HTR-8/SVneo (cell line): ENCODE measurements around the gene ADM.

Experiments used
- DNase-seq: peaks from one replicate; pipeline ENCODE4 v3.0.0; 2011; ENCODE audit warnings: low spot score, mixed read lengths; ENCODE audit not compliant: insufficient read length
- FAIRE-seq: peaks from 2 replicates; lab custom pipeline; 2011; peaks lifted over from hg19 to GRCh38; lab: Jason Lieb, UNC

ADM gene

GRCh38 chr11:10325277-10326011, 20.6 kb downstream of the ADM start:
- no peak for FAIRE-seq
- DNase-seq = no peak

GRCh38 chr11:10326012-10326964, 21.4 kb downstream of the ADM start:
- FAIRE-seq (no peak), DNase-seq (no peak)

- DNase-seq = no peak
- no peak for FAIRE-seq
These were observed 22.4 kb downstream of the ADM start for GRCh38 chr11:10327254-10327653.

- no peak for DNase-seq
- FAIRE-seq = peak; percentile 48
These were observed 23.6 kb downstream of the ADM start for GRCh38 chr11:10328314-10329098.

- DNase-seq (no peak), FAIRE-seq (no peak)
These were observed 24.5 kb downstream of the ADM start for GRCh38 chr11:10329356-10329755.

GRCh38 chr11:10329935-10330334, 25.1 kb downstream of the ADM start:
- DNase-seq (no peak), FAIRE-seq (peak; percentile 13)

GRCh38 chr11:10331548-10332289, 26.8 kb downstream of the ADM start:
- no peak for DNase-seq
- FAIRE-seq = no peak

GRCh38 chr11:10333490-10333889, 28.6 kb downstream of the ADM start:
- DNase-seq = no peak
- no peak for FAIRE-seq

- no peak for DNase-seq
- no peak for FAIRE-seq
These were observed 33.4 kb downstream of the ADM start for GRCh38 chr11:10338287-10338686.

GRCh38 chr11:10348650-10349280, 43.9 kb downstream of the ADM start:
- FAIRE-seq = no peak
- DNase-seq = no peak

GRCh38 chr11:10349281-10349665, 44.4 kb downstream of the ADM start:
- no peak for DNase-seq
- FAIRE-seq = no peak

GRCh38 chr11:10349806-10350205, 44.9 kb downstream of the ADM start:
- DNase-seq = no peak

GRCh38 chr11:10350334-10350733, 45.5 kb downstream of the ADM start:
- no peak for DNase-seq
- FAIRE-seq = peak; percentile 38

More at GRCh38 chr11:10349806-10350205, 44.9 kb downstream of the ADM start:
- FAIRE-seq = no peak

- DNase-seq = no peak
- no peak for FAIRE-seq
These were observed 46.5 kb downstream of the ADM start for GRCh38 chr11:10351435-10351764.

- FAIRE-seq (peak; percentile 20), DNase-seq (peak; percentile 51)
These were observed 47.1 kb downstream of the ADM start for GRCh38 chr11:10351765-10352641.

GRCh38 chr11:10352921-10353550, 48.2 kb downstream of the ADM start:
- FAIRE-seq (no peak), DNase-seq (no peak)

- FAIRE-seq (no peak), DNase-seq (no peak)
These were observed 49.5 kb downstream of the ADM start for GRCh38 chr11:10354389-10354788.

GRCh38 chr11:10355257-10355661, 50.4 kb downstream of the ADM start:
- FAIRE-seq (peak; percentile 59), DNase-seq (peak; percentile 69)
